ENCODE measurements around the gene PES1.

The PES1 gene

DNA sequence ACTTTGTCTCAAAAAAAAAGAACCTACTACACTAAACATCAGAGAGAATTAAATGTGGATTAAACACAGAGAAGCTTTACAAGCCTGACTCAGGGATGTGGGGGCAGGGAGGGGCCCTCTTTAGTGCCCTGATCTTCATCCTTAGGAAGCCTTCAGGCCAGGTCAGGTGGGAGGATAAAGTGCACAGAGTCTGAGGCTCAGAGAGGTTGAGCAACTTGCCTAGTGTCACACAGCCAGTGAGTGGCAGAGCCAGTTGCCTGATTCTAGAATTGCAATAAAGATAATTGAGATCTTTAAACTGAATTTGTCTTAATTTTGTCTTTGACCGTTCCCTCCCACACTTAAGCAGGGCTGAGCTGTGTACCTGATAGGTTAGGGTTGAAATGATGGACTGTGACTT lies 52.3 kb downstream of the PES1 start:
- no peak for TF ChIP-seq CTCF (conservative IDR thresholded peaks at IDR 0.05; ENCODE audit: low read depth, low read length)
- DNase-seq (ENCODE audit: low read depth), result no peak
- H3K4me3 ChIP-seq (ENCODE audit: low read depth, low read length), result no peak overlapping the region

DNA sequence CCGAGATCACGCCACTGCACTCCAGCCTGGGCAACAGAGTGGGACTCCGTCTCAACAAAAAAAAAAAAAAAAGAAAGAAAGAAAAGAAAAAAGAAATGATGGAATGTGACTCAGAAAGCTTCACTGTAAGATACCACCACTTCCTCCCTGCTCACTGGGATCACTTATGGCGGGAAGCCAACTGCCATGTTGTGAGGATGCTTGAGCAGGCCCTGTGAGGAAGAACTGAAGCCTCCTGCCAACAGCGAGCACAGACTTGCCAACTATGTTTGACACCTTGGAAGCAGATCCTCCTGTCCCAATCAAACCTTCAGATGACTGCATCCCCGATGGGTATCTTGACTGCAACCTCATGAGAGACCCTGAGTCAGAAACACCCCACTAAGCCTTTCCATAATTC lies 53.4 kb downstream of the PES1 start:
- peak; percentile 41 for DNase-seq (ENCODE audit: low read depth)
- no peak for TF ChIP-seq CTCF (conservative IDR thresholded peaks at IDR 0.05; ENCODE audit: low read depth, low read length)
- H3K4me3 ChIP-seq (ENCODE audit: low read depth, low read length), result no peak overlapping the region

DNA sequence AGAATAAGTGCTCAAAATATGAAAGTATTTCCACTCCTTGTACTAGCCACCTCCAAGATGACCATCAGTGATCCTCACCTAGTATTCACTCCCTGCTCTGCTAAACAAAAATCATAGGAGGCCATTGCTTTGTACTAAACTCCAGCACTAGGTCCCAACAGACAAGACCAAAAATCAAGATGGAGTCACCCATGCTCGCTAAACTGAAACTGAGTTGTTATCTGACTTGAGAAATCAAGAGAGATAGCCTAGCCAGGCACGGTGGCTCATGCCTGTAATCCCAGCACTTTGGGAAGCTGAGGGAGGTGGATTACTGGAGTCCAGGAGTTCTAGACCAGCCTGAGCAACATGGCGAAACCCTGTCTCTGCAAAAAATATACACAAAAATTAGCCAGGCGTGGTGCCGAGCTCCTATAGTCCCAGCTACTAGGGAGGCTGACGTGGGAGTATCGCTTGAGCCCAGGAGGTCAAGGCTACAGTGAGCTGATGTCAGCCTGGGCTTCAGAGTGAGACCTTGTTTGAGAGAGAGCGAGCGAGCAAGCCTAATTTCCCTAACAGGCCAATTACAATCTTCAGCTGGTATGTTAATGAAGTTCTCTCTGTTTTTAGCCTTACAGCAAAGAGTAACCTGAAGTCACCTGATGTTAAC lies 54.5 kb downstream of the PES1 start:
- no peak for TF ChIP-seq CTCF (conservative IDR thresholded peaks at IDR 0.05; ENCODE audit: low read depth, low read length)
- no peak overlapping the region for H3K4me3 ChIP-seq (ENCODE audit: low read depth, low read length)
- DNase-seq (ENCODE audit: low read depth), result no peak

DNA sequence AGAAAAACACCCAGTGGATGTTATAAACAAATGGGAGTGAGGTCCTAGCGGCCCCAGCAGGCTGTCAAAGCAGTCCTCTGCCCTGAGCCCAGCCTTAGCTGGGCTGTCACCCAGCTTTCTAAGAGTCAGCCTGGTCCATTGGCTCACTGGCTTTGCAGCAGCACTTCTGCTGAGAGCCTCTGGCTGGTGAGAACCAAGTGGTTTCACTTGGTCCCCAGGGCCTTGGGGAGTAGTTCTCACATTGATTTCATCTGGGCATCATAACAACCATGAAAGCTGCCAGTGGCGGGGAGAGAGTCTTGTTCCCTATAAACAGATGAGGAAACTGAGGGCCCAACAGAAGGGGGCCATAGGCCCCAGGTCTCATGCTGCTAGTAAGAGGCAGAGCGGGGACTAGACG lies 56.5 kb downstream of the PES1 start:
- no peak overlapping the region for H3K4me3 ChIP-seq (ENCODE audit: low read depth, low read length)
- no peak for TF ChIP-seq CTCF (conservative IDR thresholded peaks at IDR 0.05; ENCODE audit: low read depth, low read length)
- DNase-seq (ENCODE audit: low read depth), result no peak

DNA sequence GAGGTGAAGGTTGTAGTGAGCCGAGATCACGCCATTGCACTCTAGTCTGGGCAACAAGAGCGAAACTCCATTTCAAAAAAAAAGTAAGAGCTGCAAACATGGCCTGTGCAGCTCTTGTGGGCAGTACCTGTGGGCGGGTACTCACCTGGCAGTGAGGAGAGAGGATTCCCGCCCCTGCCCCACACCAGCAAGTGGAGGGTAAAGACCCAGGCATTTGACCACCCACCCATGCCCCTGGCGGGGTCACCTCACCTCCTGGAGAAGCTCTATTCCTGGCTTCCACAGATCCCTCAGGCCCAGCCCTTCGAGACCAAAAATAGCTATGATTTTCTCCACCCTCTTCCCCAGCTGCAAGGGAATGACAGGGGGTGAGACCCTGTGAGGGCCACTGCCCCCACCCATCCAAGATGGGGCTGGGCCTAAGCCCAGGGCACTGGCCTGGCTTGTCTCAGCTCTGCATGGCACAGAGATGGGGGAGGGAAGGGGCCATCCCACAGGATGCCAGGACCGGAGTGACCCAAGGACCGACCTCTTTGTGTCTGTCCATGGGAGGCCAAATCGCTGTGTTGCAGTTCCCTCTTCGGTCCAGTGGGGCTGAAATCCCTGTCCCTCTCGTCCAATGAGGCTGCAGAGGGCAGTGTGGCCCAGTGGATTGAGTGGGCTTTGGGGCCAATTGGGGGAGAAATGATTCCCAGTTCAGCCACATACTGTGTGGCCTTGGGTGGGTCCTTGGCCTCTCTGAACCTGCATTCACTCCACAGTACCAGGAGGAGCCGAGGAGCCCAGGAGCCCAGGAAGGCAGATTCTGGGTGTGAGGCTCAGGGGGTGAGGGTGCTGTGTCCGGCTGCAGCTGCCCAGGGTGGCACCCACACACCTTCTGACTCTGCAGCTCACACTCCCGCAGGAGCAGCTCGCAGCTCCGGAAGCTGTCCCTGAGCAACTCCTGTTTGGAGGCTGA lies 59.8 kb downstream of the PES1 start:
- no peak for TF ChIP-seq CTCF (conservative IDR thresholded peaks at IDR 0.05; ENCODE audit: low read depth, low read length)
- no peak for DNase-seq (ENCODE audit: low read depth)
- H3K4me3 ChIP-seq (ENCODE audit: low read depth, low read length), result no peak overlapping the region

- DNase-seq (ENCODE audit: low read depth), result no peak
- H3K4me3 ChIP-seq (ENCODE audit: low read depth, low read length), result no peak overlapping the region
- TF ChIP-seq CTCF (conservative IDR thresholded peaks at IDR 0.05; ENCODE audit: low read depth, low read length), result no peak
These were observed 65.1 kb downstream of the PES1 start for GRCh38 chr22:30526656-30527055.

Data from choroid plexus epithelial cell (primary cell).